H1 (cell line): Measurements from ENCODE around the gene CERKL. TPM values are rescaled to one million over a fixed set of nuclear protein-coding genes. Genes with fewer than 3 reads are reported as not detected.
A peak's percentile ranks its signal among the peaks of the same experiment; 100 is the strongest.

Experiments used
- RNF2 ChIP-seq: fragments of 200-900, 300-1000 bp; sonication (generic); IDR thresholded peaks from 2 replicates; pipeline ENCODE4 v1.7.1; 2016; ENCODE audit warnings: borderline replicate concordance, low read depth, mild to moderate bottlenecking, antibody characterized with exemption, low read length; ENCODE audit not compliant: poor library complexity, severe bottlenecking; ENCODE audit errors: missing control alignments
- polyA plus RNA-seq, 7 experiments: library from polyadenylated mRNA; depleted of rRNA in 3 of 7; stranded (reverse) in 5 of 7; unstranded in 2 of 7; fragments of >200 nt in 5 of 7; fragments of 200-250 nt in 2 of 7; gene quantifications; 1 replicate in 5 of 7; 2 replicates in 1 of 7; 4 replicates in 1 of 7; pipeline versions ENCODE4 v1.2.1 to v1.2.3, GENCODE V29; 2011 to 2013; ENCODE audit warnings: missing spikeins in 2 of 7, mixed read lengths in 2 of 7
- total RNA-seq: library from RNA; stranded (reverse); fragmentation: NEBNext Ultra II Directional; extraction: Animal tissue kit (Norgen Biotek cat#: 25700); gene quantifications from 2 replicates; pipeline ENCODE4 v1.2.1, GENCODE V29; 2021

CERKL gene
- total and polyA plus RNA-seq, 2 of the 8 experiments (the other 6 are each of a cell fraction or from before 2014, with no cell fraction given), result 0.05 TPM; not detected in 1

DNA sequence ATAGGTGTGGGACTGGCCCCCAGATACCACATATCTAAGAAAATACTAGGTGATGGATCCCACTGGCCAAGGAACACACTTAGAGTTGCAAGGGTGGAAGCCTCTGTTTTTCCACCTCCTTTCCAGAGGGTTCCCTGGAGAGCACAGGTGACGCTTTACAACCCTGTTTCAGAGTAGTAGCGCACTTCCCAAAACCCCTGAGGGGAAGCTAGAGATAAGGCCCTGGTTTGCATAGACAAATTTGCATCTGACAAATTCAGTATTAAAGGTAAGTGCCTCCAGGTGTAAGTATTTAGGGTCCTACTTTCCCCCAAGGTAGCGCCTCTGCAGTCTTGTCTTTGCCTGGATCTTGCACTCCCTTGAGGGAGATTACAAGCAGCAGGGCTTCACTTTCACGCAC is 474 bp upstream of the CERKL start (continued):
- TF ChIP-seq RNF2, result peak; percentile 74
- TF ChIP-seq, all 59 proteins: peak for 2
